CD14-positive monocyte (primary cell): ENCODE data around the gene CHST11. TPM values are rescaled to one million over a fixed set of nuclear protein-coding genes. Genes with fewer than 3 reads are reported as not detected.

Experiments
- DNase-seq, 3 donors: peaks; one replicate each; pipeline ENCODE4 v3.0.0-alpha.2; 2011 to 2022
- H2AFZ ChIP-seq: 2 replicates; pipeline ENCODE4 v1.6.0; 2012; ENCODE audit warnings: mild to moderate bottlenecking, low read depth, low read length, inconsistent platforms; ENCODE audit not compliant: insufficient read depth, poor library complexity, severe bottlenecking
- H3K27ac ChIP-seq, 2 donors: 1 replicate in 1 of 2; 2 replicates in 1 of 2; pipeline ENCODE4 v1.5.1; 2012 to 2013; ENCODE audit warnings: low read length in 2 of 2, control low read depth in 1 of 2, inconsistent platforms in 1 of 2, low read depth in 1 of 2, mild to moderate bottlenecking in 1 of 2
- H3K27me3 ChIP-seq, 2 donors: one replicate each; pipeline versions ENCODE4 v1.6.0 to v1.6.1; 2011 to 2013; ENCODE audit warnings: low read length in 2 of 2; ENCODE audit not compliant: control insufficient read depth in 2 of 2, insufficient read depth in 2 of 2
- H3K36me3 ChIP-seq, 2 donors: replicated peaks in 1 of 2; 1 replicate in 1 of 2; 2 replicates in 1 of 2; pipeline versions ENCODE4 v1.5.1 to v1.6.1; 2012 to 2013; ENCODE audit warnings: low read length in 2 of 2, control low read depth in 1 of 2, inconsistent platforms in 1 of 2, mild to moderate bottlenecking in 1 of 2; ENCODE audit not compliant: insufficient read depth in 2 of 2, control insufficient read depth in 1 of 2
- H3K4me1 ChIP-seq, 2 donors: 1 replicate in 1 of 2; 2 replicates in 1 of 2; pipeline versions ENCODE4 v1.5.1 to v1.6.1; 2012 to 2013; ENCODE audit warnings: low read length in 2 of 2, control low read depth in 1 of 2, inconsistent platforms in 1 of 2, mild to moderate bottlenecking in 1 of 2, moderate library complexity in 1 of 2; ENCODE audit not compliant: insufficient read depth in 2 of 2, control insufficient read depth in 1 of 2
- H3K4me2 ChIP-seq: replicated peaks from 2 replicates; pipeline ENCODE3; 2012; ENCODE audit warnings: low read length, moderate library complexity, mild to moderate bottlenecking; ENCODE audit not compliant: poor library complexity, severe bottlenecking; ENCODE audit errors: extremely low read depth
- H3K4me3 ChIP-seq, 3 experiments: fragments of 200-600 bp in 1 of 3; sonication (generic) in 1 of 3; replicated peaks in 1 of 3; 1 replicate in 2 of 3; 2 replicates in 1 of 3; pipeline ENCODE4 v1.5.1; 2011 to 2013; ENCODE audit warnings: low read length in 3 of 3, mild to moderate bottlenecking in 3 of 3, control low read depth in 2 of 3, low read depth in 2 of 3, inconsistent platforms in 1 of 3, moderate library complexity in 1 of 3
- H3K79me2 ChIP-seq: 2 replicates; pipeline ENCODE4 v1.6.0; 2012; ENCODE audit warnings: mild to moderate bottlenecking, control low read depth, inconsistent platforms, low read length, moderate library complexity; ENCODE audit not compliant: insufficient read depth
- H3K9ac ChIP-seq: 2 replicates; pipeline ENCODE4 v1.6.0; 2017; ENCODE audit warnings: low read length, mild to moderate bottlenecking; ENCODE audit not compliant: insufficient read depth, poor library complexity, severe bottlenecking
- H3K9me3 ChIP-seq, 2 donors: replicated peaks in 1 of 2; 1 replicate in 1 of 2; 2 replicates in 1 of 2; pipeline versions ENCODE4 v1.5.1 to v1.6.1; 2012 to 2013; ENCODE audit warnings: low read length in 2 of 2, control low read depth in 1 of 2; ENCODE audit not compliant: control insufficient read depth in 1 of 2, insufficient read depth in 1 of 2
- H4K20me1 ChIP-seq: 2 replicates; pipeline ENCODE4 v1.6.0; 2012; ENCODE audit warnings: mild to moderate bottlenecking, low read length, control low read depth, moderate library complexity; ENCODE audit not compliant: insufficient read depth
- H3K27ac Mint-ChIP-seq, 7 donors: one replicate each; pipeline ENCODE4 v1.8.0; 2020; ENCODE audit warnings: mild to moderate bottlenecking in 7 of 7, mixed read lengths in 7 of 7, moderate library complexity in 6 of 7, inconsistent platforms in 2 of 7
- H3K27me3 Mint-ChIP-seq, 3 donors: one replicate each; pipeline ENCODE4 v1.8.0; 2021 to 2022; ENCODE audit warnings: low read depth in 3 of 3, mild to moderate bottlenecking in 3 of 3, mixed read lengths in 3 of 3, moderate library complexity in 3 of 3, inconsistent platforms in 1 of 3
- H3K36me3 Mint-ChIP-seq, 2 donors: one replicate each; pipeline ENCODE4 v1.8.0; 2020; ENCODE audit warnings: mixed read lengths in 2 of 2, inconsistent platforms in 1 of 2, mild to moderate bottlenecking in 1 of 2
- H3K4me1 Mint-ChIP-seq: one replicate; pipeline ENCODE4 v1.8.0; 2020; ENCODE audit warnings: mild to moderate bottlenecking, mixed read lengths
- H3K4me3 Mint-ChIP-seq, 2 donors: one replicate each; pipeline ENCODE4 v1.8.0; 2020; ENCODE audit warnings: mild to moderate bottlenecking in 2 of 2, mixed read lengths in 2 of 2, moderate library complexity in 1 of 2
- H3K9me3 Mint-ChIP-seq, 7 donors: one replicate each; pipeline ENCODE4 v1.8.0; 2020 to 2022; ENCODE audit warnings: mixed read lengths in 7 of 7, mild to moderate bottlenecking in 6 of 7, moderate library complexity in 6 of 7, inconsistent platforms in 2 of 7
- CTCF ChIP-seq: fragments of 200-600 bp; IDR thresholded peaks from one replicate; pipeline ENCODE4 v1.8.0; 2022; ENCODE audit warnings: antibody characterized with exemption, mild to moderate bottlenecking
- WGBS: methylation state at CpG from one replicate; pipeline ENCODE4 v1.1.5; 2013; ENCODE audit warnings: missing lambda C conversion rate; ENCODE audit not compliant: insufficient coverage; 5-methylcytosine and 5-hydroxymethylcytosine counted together
- intact Hi-C, 2 donors: fragments of 100-400 bp; cut with micrococcal nuclease; formaldehyde crosslinking; loops; one replicate each; pipeline versions ENCODE4 v1.15.0 to v1.15.1; 2023
- polyA plus RNA-seq, 3 donors: library from polyadenylated mRNA; depleted of rRNA in 1 of 3; unstranded in 2 of 3; stranded (reverse) in 1 of 3; fragments of 300-500 nt in 2 of 3; fragments of >200 nt in 1 of 3; fragmentation: Illumina TruSeq in 2 of 3; gene quantifications; 1 replicate in 2 of 3; 2 replicates in 1 of 3; pipeline ENCODE4 v1.2.3, GENCODE V29; 2012 to 2021

Gene CHST11
- polyA plus RNA-seq, 3 donors: 44.4 to 66.6 (median 48.4) TPM

- Histone ChIP-seq H3K9me3 (peaks cover 0 to 6% of the 10 kb centered on the region in 2 donors), H3K9ac (no peak overlapping the region), H3K27me3 (no peaks in the 10 kb centered on the region), H3K27ac (peak overlapping the region in 1 of 2 donors; percentile 21), H3K4me2 (no peak overlapping the region), H2AFZ (no peak overlapping the region), H3K4me3 (no peak overlapping the region), H3K4me1 (peaks cover 4 to 7% of the 10 kb centered on the region in 2 donors), H4K20me1 (peaks cover 100% of the 10 kb centered on the region), H3K79me2 (peaks cover 100% of the 10 kb centered on the region), H3K36me3 (peaks cover 0 to 6% of the 10 kb centered on the region in 2 donors)
- peaks cover 0 to 4% (median 2%) of the 10 kb centered on the region in 3 donors for H3K27me3 Mint-ChIP-seq
- H3K4me3 Mint-ChIP-seq: no peak overlapping the region
- H3K9me3 Mint-ChIP-seq: peaks cover 2 to 18% (median 9%) of the 10 kb centered on the region in 7 donors
- TF ChIP-seq CTCF: no peak
- 100% methylated on average over 2 of the region's 4 CpGs for WGBS
- peak in 1 of 3 donors; percentile 26 for DNase-seq
- H3K4me1 Mint-ChIP-seq: peaks cover 56% of the 10 kb centered on the region
- intact Hi-C loops: no loop called here
- peak overlapping the region in 5 of 7 donors; percentile 15 to 71 (median 54) for H3K27ac Mint-ChIP-seq
- H3K36me3 Mint-ChIP-seq: peaks cover 20 to 37% of the 10 kb centered on the region in 2 donors
Measured at GRCh38 chr12:104553421-104553820, 96.7 kb downstream of the CHST11 start.

GRCh38 chr12:104555648-104556047 lies 98.9 kb downstream of the CHST11 start:
- no peak overlapping the region for H3K4me2 ChIP-seq
- H3K27ac ChIP-seq: peak overlapping the region in 1 of 2 donors; percentile 6
- no peaks in the 10 kb centered on the region for H3K27me3 ChIP-seq
- DNase-seq: no peak
- 97% methylated on average over 5 of the region's 6 CpGs for WGBS
- H3K9me3 ChIP-seq: peaks cover 0 to 6% of the 10 kb centered on the region in 2 donors
- no peak overlapping the region for H3K4me3 ChIP-seq
- Mint-ChIP-seq H3K9me3 (peaks cover 2 to 18% (median 9%) of the 10 kb centered on the region in 7 donors), H3K27ac (peak overlapping the region in 1 of 7 donors; percentile 31), H3K36me3 (peaks cover 19 to 45% of the 10 kb centered on the region in 2 donors), H3K4me3 (no peak overlapping the region), H3K4me1 (peaks cover 45% of the 10 kb centered on the region), H3K27me3 (peaks cover 0 to 4% (median 0%) of the 10 kb centered on the region in 3 donors)
- intact Hi-C loops: no loop called here
- peaks cover 98% of the 10 kb centered on the region for H3K79me2 ChIP-seq
- no peak for TF ChIP-seq CTCF
- H3K9ac ChIP-seq: no peak overlapping the region
- H2AFZ ChIP-seq: no peak overlapping the region
- peaks cover 0 to 15% of the 10 kb centered on the region in 2 donors for H3K36me3 ChIP-seq
- H3K4me1 ChIP-seq: peaks cover under 1 to 2% of the 10 kb centered on the region in 2 donors
- peaks cover 100% of the 10 kb centered on the region for H4K20me1 ChIP-seq
